A549 (cell line): Measurements from ENCODE around the gene PUS1. TPM values are rescaled to one million over a fixed set of nuclear protein-coding genes. Genes with fewer than 3 reads are reported as not detected.

Source experiments
- ATAC-seq, 2 experiments: fragments of 200-7000 bp in 1 of 2; fragments of >200 bp in 1 of 2; cut with Nextera tagmentation in 1 of 2; cut with Tn5 transposase in 1 of 2; 3 replicates each; pipeline versions ENCODE4 v1.8.0 to v1.9.1; 2018 to 2020; ENCODE audit warnings: mild to moderate bottlenecking in 1 of 2, moderate library complexity in 1 of 2
- CTCF ChIA-PET: fragments of 300-600 bp; sonication (Branson Sonifier 250); formaldehyde crosslinking; extraction: SDS; loops from one replicate; lab custom pipeline; 2021; ENCODE audit warnings: antibody characterized with exemption, inconsistent platforms; lab: Yijun Ruan, JAX
- POLR2A ChIA-PET: fragments of 350-600 bp; formaldehyde crosslinking; extraction: SDS; loops from one replicate; lab custom pipeline; 2021; ENCODE audit warnings: antibody characterized with exemption, inconsistent platforms; lab: Yijun Ruan, JAX
- DNase-seq, 2 experiments: peaks; one replicate each; pipeline versions ENCODE4 v3.0.0 to v3.0.0-alpha.2; 2011 to 2016; ENCODE audit warnings: low read depth in 1 of 2, low spot score in 1 of 2
- FAIRE-seq: peaks from 2 replicates; lab custom pipeline; 2011; peaks lifted over from hg19 to GRCh38; lab: Jason Lieb, UNC
- H3K27ac ChIP-seq, 2 experiments: fragments of >200 bp; sonication (Bioruptor Twin); formaldehyde crosslinking; 3 replicates each; pipeline ENCODE4 v1.5.1; 2016 to 2017
- H3K4me1 ChIP-seq: fragments of >200 bp; sonication (Bioruptor Twin); formaldehyde crosslinking; 3 replicates; pipeline ENCODE4 v1.6.1; 2016
- H3K4me2 ChIP-seq: fragments of >200 bp; sonication (Bioruptor Twin); formaldehyde crosslinking; 3 replicates; pipeline ENCODE4 v1.6.1; 2016
- H3K4me3 ChIP-seq: fragments of >200 bp; sonication (Bioruptor Twin); formaldehyde crosslinking; 3 replicates; pipeline ENCODE4 v1.5.1; 2016
- H3K9me3 ChIP-seq: fragments of >200 bp; sonication (Bioruptor Twin); formaldehyde crosslinking; 3 replicates; pipeline ENCODE4 v1.6.1; 2016
- BCL3 ChIP-seq: fragments of >200 bp; sonication (Bioruptor Twin); formaldehyde crosslinking; IDR thresholded peaks from 3 replicates; pipeline ENCODE4 v1.6.1; 2016
- CBX8 ChIP-seq: fragments of 200-600 bp; sonication (generic); IDR thresholded peaks from 2 replicates; pipeline ENCODE4 v1.6.1; 2016
- E2F6 ChIP-seq: IDR thresholded peaks from 2 replicates; pipeline ENCODE4 v1.6.1; 2012; ENCODE audit warnings: low read depth, borderline replicate concordance
- EHF ChIP-seq: fragments of 250-450 bp; sonication (Bioruptor Pico); IDR thresholded peaks from 2 replicates; pipeline ENCODE4 v1.5.0; 2020; ENCODE audit warnings: mild to moderate bottlenecking
- EHMT2 ChIP-seq: fragments of 200-600 bp; sonication (generic); IDR thresholded peaks from 2 replicates; pipeline ENCODE4 v1.6.1; 2016; ENCODE audit warnings: antibody characterized with exemption, low read depth, mild to moderate bottlenecking, moderate library complexity
- ESRRA ChIP-seq: fragments of 150-350 bp; IDR thresholded peaks from 2 replicates; pipeline ENCODE4 v1.6.1; 2014; ENCODE audit warnings: mild to moderate bottlenecking, low read length, borderline replicate concordance
- FOSL2 ChIP-seq, 2 experiments: fragments of 450-650 bp in 1 of 2; fragments of >200 bp in 1 of 2; sonication (Bioruptor Twin) in 1 of 2; formaldehyde crosslinking; IDR thresholded peaks; 2 replicates each; pipeline versions ENCODE4 v1.5.0 to v1.6.1; 2016 to 2020; ENCODE audit warnings: mild to moderate bottlenecking in 1 of 2, moderate library complexity in 1 of 2
- HEYL ChIP-seq: fragments of 250-450 bp; sonication (Bioruptor Pico); IDR thresholded peaks from 2 replicates; pipeline ENCODE4 v1.8.0; 2021; ENCODE audit warnings: mild to moderate bottlenecking, moderate library complexity
- HOXA7 ChIP-seq: fragments of 250-450 bp; sonication (Bioruptor Pico); IDR thresholded peaks from 2 replicates; pipeline ENCODE4 v1.5.0; 2020; ENCODE audit warnings: mild to moderate bottlenecking, moderate library complexity
- MYC ChIP-seq: IDR thresholded peaks from 2 replicates; pipeline ENCODE4 v1.6.1; 2012; ENCODE audit warnings: mild to moderate bottlenecking, inconsistent platforms, low read length, improper control_type of control experiment, borderline replicate concordance
- PHF8 ChIP-seq: fragments of 200-600 bp; sonication (generic); IDR thresholded peaks from 2 replicates; pipeline ENCODE4 v1.6.1; 2016; ENCODE audit warnings: low read depth, mild to moderate bottlenecking, antibody characterized with exemption, moderate library complexity, borderline replicate concordance
- POLR2A ChIP-seq: IDR thresholded peaks from 2 replicates; pipeline ENCODE4 v1.6.1; 2012; ENCODE audit warnings: mild to moderate bottlenecking, low read length
- RARB ChIP-seq: fragments of 250-450 bp; sonication (Bioruptor Pico); IDR thresholded peaks from 2 replicates; pipeline ENCODE4 v1.8.0; 2021; ENCODE audit warnings: mild to moderate bottlenecking, moderate library complexity
- RNF2 ChIP-seq: fragments of 200-600 bp; sonication (generic); IDR thresholded peaks from 2 replicates; pipeline ENCODE4 v1.6.1; 2016; ENCODE audit warnings: low read depth, mild to moderate bottlenecking, antibody characterized with exemption, moderate library complexity, borderline replicate concordance
- SMC3 ChIP-seq: fragments of >200 bp; sonication (Bioruptor Twin); formaldehyde crosslinking; IDR thresholded peaks from 3 replicates; pipeline ENCODE4 v1.6.1; 2018; ENCODE audit warnings: inconsistent platforms
- ZFP36 ChIP-seq: fragments of 450-650 bp; IDR thresholded peaks from 2 replicates; pipeline ENCODE4 v1.6.1; 2014; ENCODE audit warnings: borderline replicate concordance; ENCODE audit not compliant: partially characterized antibody
- WGBS: methylation state at CpG from one replicate; pipeline ENCODE4 v1.1.6; 2017; ENCODE audit errors: missing lambda C conversion rate; 5-methylcytosine and 5-hydroxymethylcytosine counted together
- polyA plus RNA-seq, 4 experiments: library from polyadenylated mRNA; depleted of rRNA in 3 of 4; stranded (reverse); fragments of >200 nt; fragmentation: RNase III in 1 of 4; extraction: RNeasy Plus Mini Kit Qiagen cat#74134 plus additional on column Dnase treatment in 1 of 4; gene quantifications; 2 replicates in 3 of 4; 3 replicates in 1 of 4; pipeline ENCODE4 v1.2.3, GENCODE V29; 2011 to 2017
- TF ChIP-seq, protein P1 (sequence below): IDR thresholded peaks from 2 replicates; pipeline ENCODE4 v1.6.1; 2012
- TF ChIP-seq, protein P2 (sequence below): fragments of 450-650 bp; IDR thresholded peaks from 2 replicates; pipeline ENCODE4 v1.6.1; 2014; ENCODE audit warnings: antibody characterized with exemption
- TF ChIP-seq, protein P3 (sequence below): fragments of 250-450 bp; sonication (Bioruptor Pico); IDR thresholded peaks from 2 replicates; pipeline ENCODE4 v1.5.0; 2021; ENCODE audit warnings: mild to moderate bottlenecking, moderate library complexity, borderline replicate concordance

PUS1 gene
- polyA plus RNA-seq, 2 of the 4 experiments (the other 2 are of a cell fraction) = 51.1 to 62.8 TPM

DNA sequence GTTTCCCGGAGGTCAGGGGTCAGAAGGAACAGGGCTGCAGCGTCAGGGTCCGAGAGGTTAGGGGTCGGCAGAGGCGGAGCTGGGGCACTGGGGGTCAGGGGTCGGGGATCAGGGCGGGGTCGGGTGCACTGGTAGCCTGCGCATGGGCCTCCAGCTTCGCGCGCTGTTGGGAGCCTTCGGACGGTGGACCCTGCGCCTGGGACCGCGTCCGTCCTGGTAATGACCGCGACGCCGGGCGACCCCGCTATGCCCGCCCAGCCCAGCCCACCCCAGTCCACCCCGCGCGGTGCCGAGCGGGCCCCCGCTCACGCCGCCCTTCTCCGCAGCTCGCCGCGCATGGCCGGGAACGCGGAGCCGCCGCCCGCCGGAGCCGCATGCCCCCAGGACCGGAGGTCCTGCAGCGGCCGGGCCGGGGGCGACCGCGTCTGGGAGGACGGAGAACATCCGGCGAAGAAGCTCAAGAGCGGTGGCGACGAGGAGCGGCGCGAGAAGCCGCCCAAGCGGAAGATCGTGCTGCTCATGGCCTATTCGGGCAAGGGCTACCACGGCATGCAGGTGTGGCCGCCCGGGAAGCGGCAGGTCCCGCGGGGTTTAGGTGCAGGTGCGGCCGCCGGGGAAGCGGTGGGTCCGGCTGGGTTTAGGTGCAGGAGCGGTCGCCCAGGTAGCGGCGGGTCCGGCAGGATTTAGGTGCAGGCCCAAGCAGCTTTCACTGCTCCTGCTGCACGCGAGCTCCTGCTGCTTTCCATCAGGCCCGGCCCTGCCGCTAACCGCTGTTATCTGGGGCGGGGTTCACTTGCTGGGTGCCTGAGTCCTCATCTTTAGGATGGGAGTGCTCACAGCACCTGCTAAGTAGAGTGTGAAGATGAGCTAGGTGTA is 743 bp downstream of the PUS1 start:
- ChIA-PET POLR2A (interaction anchor here (0.8 to 1.6 kb wide), 6 partner anchors 12 to 76 kb away, joined by 3 to 7 read pairs (median 4); partner anchors contain the start of gene EP400), CTCF (interaction anchor here (0.6 to 1.2 kb wide), 10 partner anchors 8 to 264 kb away, joined by 3 to 6 read pairs (median 3); partner anchors contain the start of gene EP400)
- Histone ChIP-seq H3K9me3 (no peaks in the 10 kb centered on the region), H3K4me2 (peak overlapping the region; percentile 68), H3K4me1 (peaks cover 29% of the 10 kb centered on the region), H3K4me3 (peak overlapping the region; percentile 78), H3K27ac (peak overlapping the region; percentile 98 to 99)
- FAIRE-seq (no peak), ATAC-seq (peak; percentile 11 to 16; a peak in 5 of 6 replicates), DNase-seq (peak; percentile 41 to 50)
- 2% methylated on average over 39 of the region's 87 CpGs for WGBS
- no peak for TF ChIP-seq POLR2A
- peak; percentile 17; the same call in 1 of the 2 replicates for TF ChIP-seq E2F6
- no peak for TF ChIP-seq PHF8

GRCh38 chr12:131930510-131930909 is 1.4 kb downstream of the PUS1 start:
- no peak for DNase-seq
- ChIA-PET CTCF (interaction anchor here (0.6 to 1.2 kb wide), 6 partner anchors 19 to 263 kb away, joined by 3 to 6 read pairs (median 3); partner anchors contain the start of gene EP400), POLR2A (interaction anchor here (0.8 to 1.6 kb wide), 5 partner anchors 16 to 77 kb away, joined by 3 to 7 read pairs (median 6); partner anchors contain the start of gene EP400)
- no peak for FAIRE-seq
- no peak for ATAC-seq
- Histone ChIP-seq H3K27ac (peak overlapping the region; percentile 98 to 99), H3K9me3 (no peaks in the 10 kb centered on the region), H3K4me2 (peak overlapping the region; percentile 68), H3K4me1 (peaks cover 29% of the 10 kb centered on the region), H3K4me3 (peak overlapping the region; percentile 78)
- TF ChIP-seq ZFP36 = no peak
- no peak for TF ChIP-seq POLR2A
- no peak for TF ChIP-seq HEYL
- TF ChIP-seq, protein P1, sequence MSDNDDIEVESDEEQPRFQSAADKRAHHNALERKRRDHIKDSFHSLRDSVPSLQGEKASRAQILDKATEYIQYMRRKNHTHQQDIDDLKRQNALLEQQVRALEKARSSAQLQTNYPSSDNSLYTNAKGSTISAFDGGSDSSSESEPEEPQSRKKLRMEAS = no peak
- TF ChIP-seq, protein P2, sequence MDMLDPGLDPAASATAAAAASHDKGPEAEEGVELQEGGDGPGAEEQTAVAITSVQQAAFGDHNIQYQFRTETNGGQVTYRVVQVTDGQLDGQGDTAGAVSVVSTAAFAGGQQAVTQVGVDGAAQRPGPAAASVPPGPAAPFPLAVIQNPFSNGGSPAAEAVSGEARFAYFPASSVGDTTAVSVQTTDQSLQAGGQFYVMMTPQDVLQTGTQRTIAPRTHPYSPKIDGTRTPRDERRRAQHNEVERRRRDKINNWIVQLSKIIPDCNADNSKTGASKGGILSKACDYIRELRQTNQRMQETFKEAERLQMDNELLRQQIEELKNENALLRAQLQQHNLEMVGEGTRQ = no peak
- TF ChIP-seq, protein P3, sequence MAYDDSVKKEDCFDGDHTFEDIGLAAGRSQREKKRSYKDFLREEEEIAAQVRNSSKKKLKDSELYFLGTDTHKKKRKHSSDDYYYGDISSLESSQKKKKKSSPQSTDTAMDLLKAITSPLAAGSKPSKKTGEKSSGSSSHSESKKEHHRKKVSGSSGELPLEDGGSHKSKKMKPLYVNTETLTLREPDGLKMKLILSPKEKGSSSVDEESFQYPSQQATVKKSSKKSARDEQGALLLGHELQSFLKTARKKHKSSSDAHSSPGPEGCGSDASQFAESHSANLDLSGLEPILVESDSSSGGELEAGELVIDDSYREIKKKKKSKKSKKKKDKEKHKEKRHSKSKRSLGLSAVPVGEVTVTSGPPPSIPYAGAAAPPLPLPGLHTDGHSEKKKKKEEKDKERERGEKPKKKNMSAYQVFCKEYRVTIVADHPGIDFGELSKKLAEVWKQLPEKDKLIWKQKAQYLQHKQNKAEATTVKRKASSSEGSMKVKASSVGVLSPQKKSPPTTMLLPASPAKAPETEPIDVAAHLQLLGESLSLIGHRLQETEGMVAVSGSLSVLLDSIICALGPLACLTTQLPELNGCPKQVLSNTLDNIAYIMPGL (CRISPR knock-in tag) = no peak
- TF ChIP-seq EHF = no peak
- TF ChIP-seq FOSL2 (IDR thresholded peaks at IDR 0.05) = no peak
- TF ChIP-seq FOSL2 (CRISPR knock-in tag; IDR thresholded peaks at IDR 0.05) = no peak
- no peak for TF ChIP-seq BCL3
- TF ChIP-seq RNF2 = no peak
- TF ChIP-seq RARB = no peak
- no peak for TF ChIP-seq MYC
- TF ChIP-seq ESRRA = no peak
- TF ChIP-seq SMC3 = no peak
- TF ChIP-seq EHMT2 = no peak
- TF ChIP-seq HOXA7 (CRISPR knock-in tag) = no peak
- no peak for TF ChIP-seq CBX8
- WGBS = 60% methylated on average over 9 of the region's 9 CpGs
